Heart left ventricle (tissue), 13 donors: ENCODE data around the gene PGAM2.

Experiments used
- POLR2A ChIP-seq, 2 donors: fragments of 450-650 bp; IDR thresholded peaks; one replicate each; pipeline ENCODE4 v1.6.1; 2017; ENCODE audit warnings: antibody characterized with exemption in 2 of 2, mild to moderate bottlenecking in 2 of 2, moderate library complexity in 2 of 2
- TF ChIP-seq, protein P1 (sequence below), 12 donors: fragments of 200-600 bp; sonication (generic) in 4 of 12; IDR thresholded peaks; one replicate each; pipeline versions ENCODE4 v1.5.0 to v1.8.0; 2018 to 2022; ENCODE audit warnings: antibody characterized with exemption in 12 of 12, mild to moderate bottlenecking in 5 of 12
- donor health status: ischemic (EF 13 %, LVEDD 7.1; RV severe dilation, severe dysfunction).
- donor health status: DM: no; HTN: yes; CAD: no.
- donor health status: DM: no; HTN: no; CAD: no.
- donor health status: ischemic (EF 25% LVEDD 6.9; RV normal size, moderate dysfunction).
- donor health status: ischemic (EF 25% LVEDD 5.7; RV mildly dilated, moderate dysfunction).
- donor health status: ischemic (EF 35%, LVEDD 5.7; RV mildly dilated, moderate dysfunction).
- donor health status: nonischemic (EF 11% LVEDD 7.7; RV severe dilation, severe dysfunction).
- donor health status: DM: yes; HTN: yes; CAD: no.
- donor health status: PGD.
- donor health status: ischemic (EF 29% LVEDD 5.4; RV normal size, mild dysfunction).
- donor health status: nonischemic (EF 23%, LVEDD 6.1; RV moderate dilation, normal function).

DNA sequence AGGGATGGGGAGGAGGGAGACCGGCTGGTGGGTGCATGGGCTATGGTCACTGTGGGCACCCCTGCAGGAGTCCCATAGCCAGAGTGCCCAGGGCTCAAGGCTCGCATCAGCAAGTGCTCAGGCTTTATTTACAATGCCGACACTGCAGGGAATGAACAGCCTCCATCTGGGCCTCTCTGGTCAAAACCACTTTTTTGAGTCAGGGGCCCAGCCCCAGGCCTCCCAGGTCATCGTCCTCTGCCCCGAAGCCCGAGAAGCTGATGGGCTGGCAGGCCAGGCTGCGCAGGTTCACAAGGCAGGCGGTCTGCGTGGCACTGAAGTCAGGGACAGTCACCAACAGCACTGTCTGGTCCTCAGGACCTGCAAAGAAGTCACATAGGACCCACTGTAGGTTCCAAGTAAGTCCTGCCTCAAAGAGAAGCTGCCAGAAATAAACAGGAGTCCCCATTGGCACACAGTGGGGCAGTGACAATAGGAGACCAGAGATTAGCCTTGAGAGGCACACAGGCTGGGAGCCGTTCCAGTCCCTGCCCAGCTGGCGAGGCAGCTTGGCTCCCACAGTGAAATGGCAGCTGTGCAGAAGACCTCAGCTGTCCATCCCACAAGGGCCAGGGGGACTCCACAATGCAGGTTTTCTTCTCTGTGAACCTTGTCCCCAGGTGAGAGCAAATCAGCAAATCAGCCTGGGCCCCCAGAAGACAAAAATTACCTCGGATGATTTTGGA is 49.4 kb upstream of the PGAM2 start:
- TF ChIP-seq POLR2A (IDR thresholded peaks at IDR 0.05): no peak
- TF ChIP-seq, protein P1, sequence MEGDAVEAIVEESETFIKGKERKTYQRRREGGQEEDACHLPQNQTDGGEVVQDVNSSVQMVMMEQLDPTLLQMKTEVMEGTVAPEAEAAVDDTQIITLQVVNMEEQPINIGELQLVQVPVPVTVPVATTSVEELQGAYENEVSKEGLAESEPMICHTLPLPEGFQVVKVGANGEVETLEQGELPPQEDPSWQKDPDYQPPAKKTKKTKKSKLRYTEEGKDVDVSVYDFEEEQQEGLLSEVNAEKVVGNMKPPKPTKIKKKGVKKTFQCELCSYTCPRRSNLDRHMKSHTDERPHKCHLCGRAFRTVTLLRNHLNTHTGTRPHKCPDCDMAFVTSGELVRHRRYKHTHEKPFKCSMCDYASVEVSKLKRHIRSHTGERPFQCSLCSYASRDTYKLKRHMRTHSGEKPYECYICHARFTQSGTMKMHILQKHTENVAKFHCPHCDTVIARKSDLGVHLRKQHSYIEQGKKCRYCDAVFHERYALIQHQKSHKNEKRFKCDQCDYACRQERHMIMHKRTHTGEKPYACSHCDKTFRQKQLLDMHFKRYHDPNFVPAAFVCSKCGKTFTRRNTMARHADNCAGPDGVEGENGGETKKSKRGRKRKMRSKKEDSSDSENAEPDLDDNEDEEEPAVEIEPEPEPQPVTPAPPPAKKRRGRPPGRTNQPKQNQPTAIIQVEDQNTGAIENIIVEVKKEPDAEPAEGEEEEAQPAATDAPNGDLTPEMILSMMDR (IDR thresholded peaks at IDR 0.05): no peak
